ENCODE measurements around the gene IGSF3.
"Not testable (repeated sequence)": the region's sequence is repeated elsewhere in the genome, so short reads cannot be mapped to it uniquely, and the experiment has no call there.

IGSF3 gene

GRCh38 chr1:116661633-116662032 is 5.9 kb downstream of the IGSF3 start:
- DNase-seq (ENCODE audit: low read depth): no peak

GRCh38 chr1:116658645-116659044 is 8.9 kb downstream of the IGSF3 start:
- DNase-seq (ENCODE audit: low read depth): not testable (repeated sequence)

- DNase-seq (ENCODE audit: low read depth): not testable (repeated sequence)
Observed at GRCh38 chr1:116657836-116658235, 9.7 kb downstream of the IGSF3 start.

- no peak for DNase-seq (ENCODE audit: low read depth)
Observed at GRCh38 chr1:116654351-116654750, 13.2 kb downstream of the IGSF3 start.

- DNase-seq (ENCODE audit: low read depth): not testable (repeated sequence)
Observed at GRCh38 chr1:116652598-116652997, 14.9 kb downstream of the IGSF3 start.

- not testable (repeated sequence) for DNase-seq (ENCODE audit: low read depth)
Observed at GRCh38 chr1:116650781-116651180, 16.8 kb downstream of the IGSF3 start.

- not testable (repeated sequence) for DNase-seq (ENCODE audit: low read depth)
Observed at GRCh38 chr1:116649041-116649440, 18.5 kb downstream of the IGSF3 start.

GRCh38 chr1:116648325-116648724 is 19.2 kb downstream of the IGSF3 start:
- DNase-seq (ENCODE audit: low read depth): not testable (repeated sequence)

GRCh38 chr1:116647186-116647585 is 20.3 kb downstream of the IGSF3 start:
- DNase-seq (ENCODE audit: low read depth): not testable (repeated sequence)

- not testable (repeated sequence) for DNase-seq (ENCODE audit: low read depth)
Observed at GRCh38 chr1:116646673-116647170, 20.8 kb downstream of the IGSF3 start.

- DNase-seq (ENCODE audit: low read depth): not testable (repeated sequence)
Observed at GRCh38 chr1:116645802-116646672, 21.5 kb downstream of the IGSF3 start.

- DNase-seq (ENCODE audit: low read depth): not testable (repeated sequence)
Observed at GRCh38 chr1:116644993-116645392, 22.5 kb downstream of the IGSF3 start.

- DNase-seq (ENCODE audit: low read depth): not testable (repeated sequence)
Observed at GRCh38 chr1:116644096-116644495, 23.4 kb downstream of the IGSF3 start.

- not testable (repeated sequence) for DNase-seq (ENCODE audit: low read depth)
Observed at GRCh38 chr1:116643281-116643751, 24.2 kb downstream of the IGSF3 start.

- not testable (repeated sequence) for DNase-seq (ENCODE audit: low read depth)
Observed at GRCh38 chr1:116642311-116643280, 24.9 kb downstream of the IGSF3 start.

- not testable (repeated sequence) for DNase-seq (ENCODE audit: low read depth)
Observed at GRCh38 chr1:116637583-116637982, 29.9 kb downstream of the IGSF3 start.

- DNase-seq (ENCODE audit: low read depth): not testable (repeated sequence)
Observed at GRCh38 chr1:116636584-116636983, 30.9 kb downstream of the IGSF3 start.

- not testable (repeated sequence) for DNase-seq (ENCODE audit: low read depth)
Observed at GRCh38 chr1:116634386-116634785, 33.1 kb downstream of the IGSF3 start.

- DNase-seq (ENCODE audit: low read depth): not testable (repeated sequence)
Observed at GRCh38 chr1:116631996-116632925, 35.3 kb downstream of the IGSF3 start.

GRCh38 chr1:116631554-116631953 is 36.0 kb downstream of the IGSF3 start:
- not testable (repeated sequence) for DNase-seq (ENCODE audit: low read depth)

- not testable (repeated sequence) for DNase-seq (ENCODE audit: low read depth)
Observed at GRCh38 chr1:116630057-116630456, 37.5 kb downstream of the IGSF3 start.

All from stimulated activated CD8-positive, alpha-beta memory T cell treated with anti-CD3 and anti-CD28 coated beads, Interleukin-7, amount 100 ng/mL, for 24 hours (primary cell).